Hepatocyte (in vitro differentiated cells): ENCODE measurements around the gene MAPK14. TPM values are rescaled to one million over a fixed set of nuclear protein-coding genes. Genes with fewer than 3 reads are reported as not detected.

Experiments used
- DNase-seq: peaks from one replicate; pipeline ENCODE4 v3.0.0-alpha.2; 2016; ENCODE audit warnings: low spot score
- H2AFZ ChIP-seq: fragments of 200-600 bp; sonication (generic); 2 replicates; pipeline ENCODE4 v1.6.0; 2016; ENCODE audit warnings: antibody characterized with exemption, mild to moderate bottlenecking
- H3K27ac ChIP-seq: fragments of 200-600 bp; sonication (generic); 2 replicates; pipeline ENCODE4 v1.5.1; 2016; ENCODE audit warnings: mild to moderate bottlenecking
- H3K27me3 ChIP-seq: fragments of 200-600 bp; sonication (generic); 2 replicates; pipeline ENCODE4 v1.6.1; 2016
- H3K36me3 ChIP-seq: fragments of 200-600 bp; sonication (generic); replicated peaks from 2 replicates; pipeline ENCODE4 v1.5.1; 2016; ENCODE audit warnings: low read depth; ENCODE audit not compliant: insufficient read depth
- H3K4me1 ChIP-seq: fragments of 200-600 bp; sonication (generic); 2 replicates; pipeline ENCODE4 v1.5.1; 2016; ENCODE audit warnings: mild to moderate bottlenecking, moderate library complexity; ENCODE audit not compliant: insufficient read depth
- H3K4me2 ChIP-seq: fragments of 200-600 bp; sonication (generic); 2 replicates; pipeline ENCODE4 v1.6.0; 2016
- H3K4me3 ChIP-seq: fragments of 200-600 bp; sonication (generic); 2 replicates; pipeline ENCODE4 v1.5.1; 2016; ENCODE audit warnings: mild to moderate bottlenecking
- H3K79me2 ChIP-seq: fragments of 200-600 bp; sonication (generic); 2 replicates; pipeline ENCODE4 v1.6.0; 2017; ENCODE audit warnings: mild to moderate bottlenecking
- H3K9me2 ChIP-seq: fragments of 200-600 bp; sonication (generic); replicated peaks from 2 replicates; pipeline ENCODE4 v1.6.0; 2017; ENCODE audit warnings: mild to moderate bottlenecking; ENCODE audit not compliant: insufficient read depth
- H3K9me3 ChIP-seq: fragments of 200-600 bp; sonication (generic); 2 replicates; pipeline ENCODE4 v1.5.1; 2016; ENCODE audit warnings: low read depth, mild to moderate bottlenecking
- H4K20me1 ChIP-seq: fragments of 200-600 bp; sonication (generic); 2 replicates; pipeline ENCODE4 v1.6.0; 2016; ENCODE audit warnings: mild to moderate bottlenecking; ENCODE audit not compliant: insufficient read depth, poor library complexity, severe bottlenecking
- EZH2 ChIP-seq: fragments of 200-600 bp; sonication (generic); IDR thresholded peaks from 2 replicates; pipeline ENCODE4 v1.6.1; 2016; ENCODE audit warnings: antibody characterized with exemption, mild to moderate bottlenecking, borderline replicate concordance
- EZH2phosphoT487 ChIP-seq: fragments of 200-600 bp; sonication (generic); IDR thresholded peaks from one replicate; pipeline ENCODE4 v1.6.1; 2018; ENCODE audit warnings: antibody characterized with exemption, mild to moderate bottlenecking, low read depth, moderate library complexity; ENCODE audit not compliant: unreplicated experiment, severe bottlenecking
- WGBS: methylation state at CpG from one replicate; pipeline ENCODE4 v1.1.6; 2016; ENCODE audit warnings: low lambda C conversion rate; ENCODE audit errors: missing lambda C conversion rate; 5-methylcytosine and 5-hydroxymethylcytosine counted together
- polyA plus RNA-seq: library from polyadenylated mRNA; unstranded; fragments of >200 nt; fragmentation: Nextera tagmentation; extraction: Ambion mirVana; gene quantifications from 2 replicates; pipeline ENCODE4 v1.2.1, GENCODE V29; 2016
- total RNA-seq: library from RNA; depleted of rRNA; stranded (reverse); fragments of >200 nt; gene quantifications from 2 replicates; pipeline ENCODE4 v1.2.3, GENCODE V29; 2014
- TF ChIP-seq, protein P1 (sequence below): fragments of 200-600 bp; sonication (generic); IDR thresholded peaks from 2 replicates; pipeline ENCODE4 v1.5.1; 2016; ENCODE audit warnings: antibody characterized with exemption, mild to moderate bottlenecking; ENCODE audit not compliant: poor library complexity

Gene MAPK14
- total and polyA plus RNA-seq, 2 experiments from 2014 or later: 46.8 to 86.5 TPM

DNA sequence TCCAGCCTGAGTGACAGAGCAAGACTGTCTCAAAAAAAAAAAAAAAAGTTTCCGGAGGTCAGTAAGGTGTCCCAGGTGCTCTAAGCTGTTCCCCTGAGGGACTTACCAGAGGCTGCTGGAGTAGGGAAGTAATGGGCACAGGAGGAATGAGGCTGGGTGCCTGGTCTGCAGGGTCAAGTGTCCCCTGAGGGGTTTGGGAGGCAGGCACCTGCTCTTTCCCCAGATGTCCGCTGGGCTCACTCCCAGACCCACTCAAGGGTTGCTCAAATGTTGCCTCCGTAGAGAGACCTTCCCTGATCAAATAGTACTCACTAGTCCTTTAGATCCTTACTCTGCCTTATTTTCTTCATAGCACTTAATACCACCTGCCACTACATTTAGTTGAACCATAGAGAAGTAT is 97.3 kb downstream of the MAPK14 start:
- Histone ChIP-seq H4K20me1 (no peaks in the 10 kb centered on the region), H3K27ac (no peak overlapping the region), H3K27me3 (no peaks in the 10 kb centered on the region), H3K4me2 (no peak overlapping the region), H3K4me1 (peaks cover 11% of the 10 kb centered on the region), H2AFZ (no peak overlapping the region), H3K4me3 (no peak overlapping the region), H3K79me2 (no peaks in the 10 kb centered on the region), H3K36me3 (no peaks in the 10 kb centered on the region), H3K9me3 (no peaks in the 10 kb centered on the region), H3K9me2 (no peaks in the 10 kb centered on the region)
- no peak for DNase-seq
- TF ChIP-seq, protein P1, sequence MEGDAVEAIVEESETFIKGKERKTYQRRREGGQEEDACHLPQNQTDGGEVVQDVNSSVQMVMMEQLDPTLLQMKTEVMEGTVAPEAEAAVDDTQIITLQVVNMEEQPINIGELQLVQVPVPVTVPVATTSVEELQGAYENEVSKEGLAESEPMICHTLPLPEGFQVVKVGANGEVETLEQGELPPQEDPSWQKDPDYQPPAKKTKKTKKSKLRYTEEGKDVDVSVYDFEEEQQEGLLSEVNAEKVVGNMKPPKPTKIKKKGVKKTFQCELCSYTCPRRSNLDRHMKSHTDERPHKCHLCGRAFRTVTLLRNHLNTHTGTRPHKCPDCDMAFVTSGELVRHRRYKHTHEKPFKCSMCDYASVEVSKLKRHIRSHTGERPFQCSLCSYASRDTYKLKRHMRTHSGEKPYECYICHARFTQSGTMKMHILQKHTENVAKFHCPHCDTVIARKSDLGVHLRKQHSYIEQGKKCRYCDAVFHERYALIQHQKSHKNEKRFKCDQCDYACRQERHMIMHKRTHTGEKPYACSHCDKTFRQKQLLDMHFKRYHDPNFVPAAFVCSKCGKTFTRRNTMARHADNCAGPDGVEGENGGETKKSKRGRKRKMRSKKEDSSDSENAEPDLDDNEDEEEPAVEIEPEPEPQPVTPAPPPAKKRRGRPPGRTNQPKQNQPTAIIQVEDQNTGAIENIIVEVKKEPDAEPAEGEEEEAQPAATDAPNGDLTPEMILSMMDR: no peak
- TF ChIP-seq EZH2phosphoT487 (no peak), EZH2 (no peak)
- 64% methylated on average over 3 of the region's 3 CpGs for WGBS

DNA sequence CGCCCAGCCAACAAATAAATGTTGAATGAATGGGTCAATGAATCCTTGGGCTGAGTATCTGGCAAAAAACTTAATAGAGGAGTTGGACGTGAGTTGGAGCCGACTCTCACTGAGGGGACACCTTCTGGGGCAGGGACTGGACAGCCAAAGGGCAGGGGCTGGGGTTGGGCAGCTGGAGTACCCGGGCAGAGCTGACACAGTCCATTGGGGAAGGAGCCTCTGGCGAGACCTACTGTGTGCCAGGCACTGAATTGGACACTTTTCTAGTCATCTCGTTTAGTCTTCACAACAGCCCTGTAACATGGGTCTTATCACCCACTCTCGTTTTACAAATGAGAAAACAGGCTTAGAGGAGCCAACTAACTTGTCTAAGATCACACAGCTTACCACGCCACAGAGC is 98.0 kb downstream of the MAPK14 start:
- no peaks in the 10 kb centered on the region for H3K27me3 ChIP-seq
- no peak overlapping the region for H3K27ac ChIP-seq
- WGBS: 94% methylated on average over 8 of the region's 8 CpGs
- no peak for DNase-seq
- H3K9me2 ChIP-seq: no peaks in the 10 kb centered on the region
- H3K4me2 ChIP-seq: no peak overlapping the region
- no peak overlapping the region for H2AFZ ChIP-seq
- H3K79me2 ChIP-seq: no peaks in the 10 kb centered on the region
- H3K36me3 ChIP-seq: no peaks in the 10 kb centered on the region
- H3K4me1 ChIP-seq: peaks cover 13% of the 10 kb centered on the region
- H4K20me1 ChIP-seq: no peaks in the 10 kb centered on the region
- no peak overlapping the region for H3K4me3 ChIP-seq
- H3K9me3 ChIP-seq: no peaks in the 10 kb centered on the region
- TF ChIP-seq, protein P1: no peak
- TF ChIP-seq EZH2phosphoT487 (no peak), EZH2 (no peak)

DNA sequence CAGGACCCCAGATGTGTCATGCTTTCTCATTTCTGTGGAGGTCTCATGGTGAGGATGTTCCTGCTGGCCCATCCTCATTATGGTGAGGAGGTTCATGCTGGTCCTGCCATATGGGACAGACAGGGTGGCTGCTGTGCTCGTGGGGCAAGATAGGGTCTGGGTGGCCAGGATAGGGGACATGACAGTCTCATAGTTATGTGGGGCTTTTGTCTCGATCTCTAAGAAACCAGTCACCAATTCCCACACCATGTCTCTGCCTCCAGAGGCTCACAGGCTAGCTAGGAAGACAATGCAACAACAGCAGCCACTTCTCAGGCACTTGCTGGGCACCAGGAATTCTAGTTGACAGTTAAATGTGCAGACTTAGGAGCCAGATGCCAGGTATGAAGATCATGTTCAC is 98.5 kb downstream of the MAPK14 start:
- Histone ChIP-seq H3K27ac (no peak overlapping the region), H3K36me3 (no peaks in the 10 kb centered on the region), H3K4me3 (no peak overlapping the region), H3K4me2 (no peak overlapping the region), H3K9me3 (no peaks in the 10 kb centered on the region), H3K9me2 (no peaks in the 10 kb centered on the region), H3K4me1 (peaks cover 18% of the 10 kb centered on the region), H3K27me3 (no peaks in the 10 kb centered on the region), H2AFZ (no peak overlapping the region), H4K20me1 (no peaks in the 10 kb centered on the region), H3K79me2 (no peaks in the 10 kb centered on the region)
- 90% methylated on average over 2 of the region's 2 CpGs for WGBS
- DNase-seq: no peak
- TF ChIP-seq, protein P1: no peak
- TF ChIP-seq EZH2 (no peak), EZH2phosphoT487 (no peak)
